Activated naive CD4-positive, alpha-beta T cell treated with anti-CD3 and anti-CD28 coated beads, Interleukin-2, amount 50 U/mL, for 24 hours (primary cell): ENCODE data around the gene GPC6.

ENCODE experiments used
- H3K27ac Mint-ChIP-seq: one replicate; pipeline ENCODE4 v1.8.0; 2021; ENCODE audit warnings: mild to moderate bottlenecking, mixed read lengths
- H3K27me3 Mint-ChIP-seq: one replicate; pipeline ENCODE4 v1.8.0; 2021; ENCODE audit warnings: mixed read lengths
- H3K36me3 Mint-ChIP-seq: one replicate; pipeline ENCODE4 v1.8.0; 2021; ENCODE audit warnings: mixed read lengths
- H3K4me1 Mint-ChIP-seq: one replicate; pipeline ENCODE4 v1.8.0; 2021; ENCODE audit warnings: mixed read lengths
- H3K4me3 Mint-ChIP-seq: one replicate; pipeline ENCODE4 v1.8.0; 2021; ENCODE audit warnings: mild to moderate bottlenecking, mixed read lengths
- H3K9me3 Mint-ChIP-seq: one replicate; pipeline ENCODE4 v1.8.0; 2021; ENCODE audit warnings: mixed read lengths

Gene GPC6

DNA sequence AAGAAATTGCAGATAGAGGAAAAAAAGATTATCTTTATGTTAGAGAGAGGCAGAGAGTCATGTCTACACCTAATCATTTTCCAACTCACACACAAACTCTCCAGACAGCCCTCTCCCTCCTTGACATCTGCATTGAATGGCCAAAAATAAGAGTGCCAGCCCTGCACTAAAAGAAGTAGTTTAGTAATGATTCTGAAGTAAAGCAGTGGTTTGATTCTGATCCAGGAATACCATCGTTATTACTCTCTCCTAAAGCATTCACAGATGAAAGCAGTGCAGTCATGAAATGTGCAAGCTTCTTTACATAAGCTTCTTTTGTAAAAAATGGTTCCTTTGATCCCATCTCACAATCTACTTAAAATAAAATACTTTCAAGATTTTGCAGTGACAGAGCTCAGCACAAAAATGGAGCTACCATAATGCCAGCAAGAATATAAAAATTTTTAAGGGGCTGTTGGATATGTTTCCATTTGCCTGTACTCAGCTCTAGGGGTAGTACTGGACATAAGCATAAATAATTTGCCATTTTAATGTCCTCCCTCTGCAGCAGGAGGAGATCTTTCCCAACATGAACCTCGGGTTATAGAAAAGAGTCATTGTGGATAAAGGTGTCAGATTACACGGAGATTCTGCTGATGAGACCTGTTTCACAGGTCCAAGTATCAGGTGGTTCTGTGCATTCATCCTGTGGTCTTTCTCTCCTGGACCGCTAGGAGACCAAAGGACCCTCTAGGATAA, 846.6 kb downstream of the GPC6 start:
- Mint-ChIP-seq H3K9me3 (peaks cover 11% of the 10 kb centered on the region), H3K27ac (no peak overlapping the region), H3K36me3 (no peaks in the 10 kb centered on the region), H3K27me3 (peaks cover 19% of the 10 kb centered on the region), H3K4me3 (no peak overlapping the region), H3K4me1 (no peaks in the 10 kb centered on the region)

DNA sequence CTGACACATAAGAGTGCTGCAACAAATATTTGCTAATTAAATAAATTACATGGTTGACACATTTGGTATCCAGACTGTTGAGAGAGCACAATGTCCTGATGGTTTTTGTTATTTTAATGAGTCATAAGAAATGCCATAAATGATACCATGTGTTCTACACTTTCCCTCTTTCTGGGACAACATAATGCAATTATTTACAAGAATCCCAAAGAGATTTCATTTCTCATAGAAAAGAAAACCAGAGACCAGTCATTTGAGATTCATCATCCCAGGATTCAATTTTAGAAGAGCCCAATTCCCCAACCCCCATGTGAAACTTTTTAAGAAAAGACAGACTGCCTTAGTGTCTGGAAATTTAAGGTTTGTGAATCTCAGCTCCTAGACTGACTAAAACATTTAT, 853.3 kb downstream of the GPC6 start:
- Mint-ChIP-seq H3K4me3 (no peak overlapping the region), H3K27me3 (peaks cover 23% of the 10 kb centered on the region), H3K4me1 (no peaks in the 10 kb centered on the region), H3K36me3 (no peaks in the 10 kb centered on the region), H3K9me3 (peaks cover 11% of the 10 kb centered on the region), H3K27ac (no peak overlapping the region)

GRCh38 chr13:94080527-94080926, 853.9 kb downstream of the GPC6 start:
- H3K27me3 Mint-ChIP-seq = peaks cover 20% of the 10 kb centered on the region

GRCh38 chr13:94087100-94087499, 860.5 kb downstream of the GPC6 start:
- H3K4me3 Mint-ChIP-seq = no peak overlapping the region
- no peaks in the 10 kb centered on the region for H3K4me1 Mint-ChIP-seq
- H3K27me3 Mint-ChIP-seq = peaks cover 3% of the 10 kb centered on the region
- no peaks in the 10 kb centered on the region for H3K36me3 Mint-ChIP-seq
- no peak overlapping the region for H3K27ac Mint-ChIP-seq
- H3K9me3 Mint-ChIP-seq = no peaks in the 10 kb centered on the region

More at GRCh38 chr13:94080527-94080926, 853.9 kb downstream of the GPC6 start:
- Mint-ChIP-seq H3K36me3 (no peaks in the 10 kb centered on the region), H3K4me1 (no peaks in the 10 kb centered on the region), H3K27ac (no peak overlapping the region), H3K4me3 (no peak overlapping the region), H3K9me3 (peaks cover 11% of the 10 kb centered on the region)

GRCh38 chr13:94088742-94089141, 862.1 kb downstream of the GPC6 start:
- Mint-ChIP-seq H3K27ac (no peak overlapping the region), H3K4me1 (no peaks in the 10 kb centered on the region), H3K9me3 (peaks cover 4% of the 10 kb centered on the region), H3K27me3 (peaks cover 6% of the 10 kb centered on the region), H3K36me3 (no peaks in the 10 kb centered on the region), H3K4me3 (no peak overlapping the region)

DNA sequence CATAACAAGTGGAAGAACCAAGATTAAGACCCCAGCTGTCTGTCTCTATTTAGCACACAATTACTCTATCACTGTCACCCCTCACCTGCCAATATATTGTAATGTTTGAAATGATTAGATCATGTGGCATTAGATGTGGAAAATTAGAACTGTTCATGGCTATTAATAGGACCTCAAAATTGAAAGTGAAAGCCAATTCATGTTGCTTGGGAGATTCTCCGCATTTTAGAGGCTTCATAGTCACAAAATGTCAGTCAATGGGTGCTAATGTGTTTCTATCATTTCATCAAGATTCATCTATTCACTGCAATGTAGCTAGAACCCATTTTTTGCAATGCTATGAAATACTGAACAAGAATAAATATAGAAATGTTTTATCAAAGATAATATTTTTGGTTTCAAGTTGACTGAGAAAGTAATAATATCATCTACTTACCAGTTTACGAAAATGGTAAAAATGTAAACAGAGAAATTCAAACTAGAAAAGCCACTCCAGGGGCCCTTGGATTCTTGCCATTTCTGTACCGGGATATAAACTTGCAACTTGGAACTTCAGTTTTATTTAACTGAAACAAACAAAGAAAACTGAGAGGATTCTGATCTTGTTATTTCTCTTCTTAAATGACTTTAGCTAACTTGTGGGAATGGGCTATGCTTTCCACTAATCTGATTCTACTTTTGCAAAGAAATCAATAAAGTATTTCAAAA, 864.3 kb downstream of the GPC6 start:
- Mint-ChIP-seq H3K27me3 (peaks cover 6% of the 10 kb centered on the region), H3K36me3 (no peaks in the 10 kb centered on the region), H3K4me1 (no peaks in the 10 kb centered on the region), H3K9me3 (peaks cover 4% of the 10 kb centered on the region), H3K4me3 (no peak overlapping the region), H3K27ac (no peak overlapping the region)

DNA sequence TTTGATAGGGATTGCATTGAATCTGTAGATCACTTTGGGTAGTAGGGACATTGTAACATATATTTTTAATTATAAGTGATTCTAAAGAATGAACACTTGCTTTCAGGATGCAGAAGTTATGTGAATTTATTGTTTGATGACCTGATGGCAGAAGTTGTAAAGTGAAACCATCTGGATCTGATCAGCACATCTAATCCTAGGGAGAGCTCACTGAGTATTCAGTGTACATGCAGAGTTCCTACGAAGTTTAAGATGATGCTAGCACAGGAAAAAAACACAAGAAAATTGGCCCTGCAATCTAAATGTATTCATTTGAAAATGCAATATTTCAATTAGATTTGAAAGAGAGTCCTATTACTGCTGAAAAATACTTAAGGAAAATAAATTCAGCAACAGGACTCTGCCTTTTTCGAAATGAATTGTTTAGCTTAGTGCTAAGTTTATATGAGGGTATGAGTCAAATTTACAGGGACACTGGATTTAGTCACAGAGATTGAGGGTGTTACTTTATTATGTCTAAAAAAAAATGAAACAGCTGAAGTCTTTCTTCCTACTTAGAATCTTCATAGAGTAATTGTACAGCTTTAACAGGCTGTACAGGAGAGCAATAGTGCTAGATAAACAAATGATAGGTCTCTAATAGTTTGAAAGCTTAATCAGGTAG, 867.2 kb downstream of the GPC6 start:
- Mint-ChIP-seq H3K27ac (no peak overlapping the region), H3K27me3 (peaks cover 6% of the 10 kb centered on the region), H3K9me3 (peaks cover 4% of the 10 kb centered on the region), H3K4me3 (no peak overlapping the region), H3K36me3 (no peaks in the 10 kb centered on the region), H3K4me1 (no peaks in the 10 kb centered on the region)

GRCh38 chr13:94109715-94110374, 883.2 kb downstream of the GPC6 start:
- Mint-ChIP-seq H3K4me1 (no peaks in the 10 kb centered on the region), H3K27me3 (peaks cover 9% of the 10 kb centered on the region), H3K27ac (no peak overlapping the region), H3K9me3 (peaks cover 14% of the 10 kb centered on the region), H3K36me3 (no peaks in the 10 kb centered on the region), H3K4me3 (no peak overlapping the region)

DNA sequence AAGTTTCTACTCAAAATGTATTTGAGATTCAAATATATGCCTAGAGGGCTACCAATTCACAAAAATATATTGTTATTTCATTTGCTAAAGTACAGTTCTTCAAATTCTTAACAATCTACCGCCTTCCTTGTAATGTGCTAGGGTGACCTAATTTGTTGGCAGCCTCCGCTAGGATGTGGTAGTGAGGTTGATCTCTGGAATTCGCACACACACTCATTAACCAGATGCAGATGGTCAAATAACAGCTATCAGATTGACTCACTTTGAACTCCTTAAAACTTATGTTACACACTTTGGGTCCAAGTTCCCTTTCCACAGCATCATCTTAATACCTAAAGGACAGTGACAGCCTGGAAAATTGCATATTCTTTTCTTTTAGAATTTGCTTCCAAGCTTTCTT, 885.6 kb downstream of the GPC6 start:
- H3K27me3 Mint-ChIP-seq = peaks cover 4% of the 10 kb centered on the region
- no peaks in the 10 kb centered on the region for H3K36me3 Mint-ChIP-seq
- H3K4me3 Mint-ChIP-seq = no peak overlapping the region
- H3K27ac Mint-ChIP-seq = no peak overlapping the region
- no peaks in the 10 kb centered on the region for H3K9me3 Mint-ChIP-seq
- no peaks in the 10 kb centered on the region for H3K4me1 Mint-ChIP-seq

DNA sequence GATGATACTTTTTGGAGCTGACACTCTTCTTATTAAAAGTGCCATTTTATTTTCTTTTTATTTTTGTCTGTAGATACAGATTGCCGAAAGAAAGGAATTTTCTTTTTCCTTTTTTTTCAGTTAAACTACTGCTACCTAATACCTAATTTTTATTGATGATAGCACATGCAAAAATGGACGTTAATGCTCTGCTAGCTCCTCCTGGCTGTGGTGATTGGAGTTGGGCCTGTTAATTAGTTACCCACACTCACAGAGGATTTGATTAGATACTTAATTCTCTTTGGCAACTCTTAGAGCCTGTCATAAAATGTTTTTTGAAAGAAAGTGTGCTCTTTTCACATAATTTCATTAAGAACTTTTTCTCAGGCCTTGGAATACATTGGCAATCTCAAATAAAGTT, 886.1 kb downstream of the GPC6 start:
- Mint-ChIP-seq H3K4me1 (no peaks in the 10 kb centered on the region), H3K27ac (no peak overlapping the region), H3K4me3 (no peak overlapping the region), H3K27me3 (no peaks in the 10 kb centered on the region), H3K36me3 (no peaks in the 10 kb centered on the region), H3K9me3 (no peaks in the 10 kb centered on the region)

DNA sequence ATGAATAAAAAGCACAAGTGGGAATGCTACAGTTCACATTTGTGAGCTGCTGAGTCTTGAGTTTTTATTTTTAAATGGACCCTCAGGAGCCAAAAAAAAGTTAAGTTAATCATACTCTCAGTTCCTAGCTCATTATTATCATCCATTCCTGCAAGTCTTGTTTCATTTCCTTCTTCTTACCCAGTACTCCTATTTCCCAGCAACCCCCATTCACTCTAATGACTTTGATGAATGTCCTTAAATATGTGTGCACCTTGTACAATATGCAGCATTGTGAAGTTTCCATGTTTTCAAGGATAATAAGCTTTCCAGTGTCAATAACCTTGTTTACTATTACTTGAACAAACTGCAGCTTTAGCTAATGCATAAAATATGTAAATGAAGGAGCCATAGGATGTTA, 886.6 kb downstream of the GPC6 start:
- H3K36me3 Mint-ChIP-seq = no peaks in the 10 kb centered on the region
- H3K27ac Mint-ChIP-seq = no peak overlapping the region
- H3K27me3 Mint-ChIP-seq = no peaks in the 10 kb centered on the region
- H3K4me1 Mint-ChIP-seq = no peaks in the 10 kb centered on the region
- H3K4me3 Mint-ChIP-seq = no peak overlapping the region
- no peaks in the 10 kb centered on the region for H3K9me3 Mint-ChIP-seq

DNA sequence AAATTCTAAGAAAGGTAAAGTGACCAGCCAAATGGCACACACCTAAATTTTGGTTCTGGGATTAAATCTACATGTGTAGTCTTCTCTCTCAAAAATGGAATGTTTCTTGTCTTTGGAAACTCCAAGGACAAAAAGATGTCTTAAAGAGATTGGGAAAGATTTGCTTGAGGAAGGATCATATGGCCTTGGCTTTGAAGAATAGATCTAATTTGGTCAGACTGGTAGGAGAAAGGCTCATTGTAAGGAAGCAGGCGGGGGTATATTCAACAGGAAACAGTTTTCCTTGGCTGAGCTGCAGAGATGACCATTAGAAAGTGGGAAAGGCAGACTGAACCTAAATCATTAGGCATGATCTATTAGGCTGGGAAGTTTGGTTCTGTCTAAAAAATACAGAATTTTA, 887.6 kb downstream of the GPC6 start:
- Mint-ChIP-seq H3K9me3 (no peaks in the 10 kb centered on the region), H3K27ac (no peak overlapping the region), H3K27me3 (no peaks in the 10 kb centered on the region), H3K4me3 (no peak overlapping the region), H3K4me1 (no peaks in the 10 kb centered on the region), H3K36me3 (no peaks in the 10 kb centered on the region)

GRCh38 chr13:94115054-94115453, 888.4 kb downstream of the GPC6 start:
- Mint-ChIP-seq H3K4me3 (no peak overlapping the region), H3K27me3 (no peaks in the 10 kb centered on the region), H3K9me3 (no peaks in the 10 kb centered on the region), H3K27ac (no peak overlapping the region), H3K36me3 (no peaks in the 10 kb centered on the region), H3K4me1 (no peaks in the 10 kb centered on the region)

DNA sequence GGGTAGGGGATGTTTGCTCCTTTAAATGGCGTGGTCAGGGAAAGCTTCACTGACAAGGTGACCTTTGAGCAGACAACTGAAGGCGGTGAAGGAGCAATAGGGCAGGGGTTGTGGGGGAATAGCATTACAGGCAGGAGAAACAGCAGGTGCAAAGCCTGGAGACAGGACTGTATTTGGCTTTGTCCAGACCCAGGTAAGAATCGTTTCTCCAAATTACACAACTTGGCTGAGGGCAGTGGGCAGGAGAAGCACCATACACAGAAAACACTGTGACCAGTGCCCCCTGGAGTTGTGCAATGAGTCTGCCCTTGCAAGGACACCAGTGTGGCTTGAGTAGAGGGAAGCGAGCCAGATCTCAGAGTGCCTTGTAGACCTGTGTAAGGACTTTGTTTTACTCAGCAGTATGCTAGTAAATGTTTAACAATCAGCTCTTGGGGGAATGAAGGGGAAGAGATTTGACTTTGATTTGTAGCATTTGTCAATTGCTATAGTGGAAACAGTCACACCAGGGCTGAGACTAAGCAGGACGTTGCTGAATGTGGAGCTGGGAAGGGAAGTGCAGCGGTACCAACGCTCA, 892.8 kb downstream of the GPC6 start:
- Mint-ChIP-seq H3K9me3 (no peaks in the 10 kb centered on the region), H3K4me3 (no peak overlapping the region), H3K27me3 (peaks cover 9% of the 10 kb centered on the region), H3K27ac (no peak overlapping the region), H3K36me3 (no peaks in the 10 kb centered on the region), H3K4me1 (no peaks in the 10 kb centered on the region)

DNA sequence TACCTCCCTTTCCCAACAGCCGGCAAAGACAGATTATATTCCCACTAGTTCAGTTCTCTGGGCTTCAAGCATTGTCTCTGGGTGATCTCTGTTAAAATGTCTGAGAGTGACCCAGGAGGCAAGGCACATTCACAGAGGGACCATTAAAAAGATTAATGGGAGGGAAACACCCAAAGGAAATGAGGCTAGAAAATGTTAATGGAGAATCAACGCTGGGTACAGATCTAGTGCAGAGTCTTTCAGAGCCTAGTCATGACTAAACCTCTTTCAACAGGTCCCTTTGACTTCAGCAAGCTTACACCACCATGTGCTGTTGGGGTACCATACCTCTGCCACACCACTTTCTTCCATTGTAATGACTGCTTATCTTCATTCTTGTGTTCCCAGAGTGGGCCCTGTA, 894.3 kb downstream of the GPC6 start:
- no peaks in the 10 kb centered on the region for H3K9me3 Mint-ChIP-seq
- H3K36me3 Mint-ChIP-seq = no peaks in the 10 kb centered on the region
- no peaks in the 10 kb centered on the region for H3K4me1 Mint-ChIP-seq
- H3K27ac Mint-ChIP-seq = no peak overlapping the region
- peaks cover 9% of the 10 kb centered on the region for H3K27me3 Mint-ChIP-seq
- no peak overlapping the region for H3K4me3 Mint-ChIP-seq
